GM21737 (cell line): ENCODE results near the gene IARS2.
"Not testable (repeated sequence)": the region's sequence is repeated elsewhere in the genome, so short reads cannot be mapped to it uniquely, and the experiment has no call there.

Source experiments
- ATAC-seq: cut with Tn5 transposase; IDR thresholded peaks from one replicate; pipeline ENCODE4 v1.9.1; 2021; ENCODE audit warnings: mild to moderate bottlenecking, moderate library complexity; ENCODE audit not compliant: unreplicated experiment

The IARS2 gene

GRCh38 chr1:220160027-220160426 is 66.1 kb downstream of the IARS2 start:
- ATAC-seq = no peak

- no peak for ATAC-seq
Observed at GRCh38 chr1:220164116-220164515, 70.2 kb downstream of the IARS2 start.

GRCh38 chr1:220164517-220164916 is 70.6 kb downstream of the IARS2 start:
- no peak for ATAC-seq

- no peak for ATAC-seq
Observed at GRCh38 chr1:220166853-220167252, 72.9 kb downstream of the IARS2 start.

GRCh38 chr1:220169887-220170286 is 76.0 kb downstream of the IARS2 start:
- ATAC-seq = not testable (repeated sequence)

GRCh38 chr1:220170836-220171526 is 77.0 kb downstream of the IARS2 start:
- no peak for ATAC-seq

- no peak for ATAC-seq
Observed at GRCh38 chr1:220176540-220176939, 82.6 kb downstream of the IARS2 start.

- no peak for ATAC-seq
Observed at GRCh38 chr1:220182111-220182510, 88.2 kb downstream of the IARS2 start.

- no peak for ATAC-seq
Observed at GRCh38 chr1:220182656-220183055, 88.7 kb downstream of the IARS2 start.

GRCh38 chr1:220184506-220184905 is 90.6 kb downstream of the IARS2 start:
- no peak for ATAC-seq

GRCh38 chr1:220186752-220187151 is 92.8 kb downstream of the IARS2 start:
- no peak for ATAC-seq

GRCh38 chr1:220188538-220188937 is 94.6 kb downstream of the IARS2 start:
- ATAC-seq = no peak

- no peak for ATAC-seq
Observed at GRCh38 chr1:220189750-220190347, 95.9 kb downstream of the IARS2 start.

GRCh38 chr1:220195701-220196100 is 101.8 kb downstream of the IARS2 start:
- ATAC-seq = no peak
